ENCODE results near the gene CRB1.
A peak's percentile ranks its signal among the peaks of the same experiment; 100 is the strongest.
"Not testable (repeated sequence)": the region's sequence is repeated elsewhere in the genome, so short reads cannot be mapped to it uniquely, and the experiment has no call there.

The CRB1 gene

GRCh38 chr1:197393105-197393504 lies 125.1 kb downstream of the CRB1 start:
- FAIRE-seq (no peak), DNase-seq (ENCODE audit: insufficient read length, low spot score) (no peak)
- TF ChIP-seq CTCF (IDR thresholded peaks at IDR 0.05; ENCODE audit: insufficient read depth, missing control alignments) = no peak

- FAIRE-seq = no peak
- no peak for TF ChIP-seq CTCF (IDR thresholded peaks at IDR 0.05; ENCODE audit: insufficient read depth, missing control alignments)
- no peak for DNase-seq (ENCODE audit: insufficient read length, low spot score)
Measured at GRCh38 chr1:197393772-197394171, 125.7 kb downstream of the CRB1 start.

- no peak for TF ChIP-seq CTCF (IDR thresholded peaks at IDR 0.05; ENCODE audit: insufficient read depth, missing control alignments)
- FAIRE-seq = peak; percentile 84
- no peak for DNase-seq (ENCODE audit: insufficient read length, low spot score)
Measured at GRCh38 chr1:197394831-197395608, 127.0 kb downstream of the CRB1 start.

GRCh38 chr1:197397895-197398294 lies 129.8 kb downstream of the CRB1 start:
- DNase-seq (ENCODE audit: insufficient read length, low spot score) = no peak
- FAIRE-seq = peak; percentile 29
- no peak for TF ChIP-seq CTCF (IDR thresholded peaks at IDR 0.05; ENCODE audit: insufficient read depth, missing control alignments)

GRCh38 chr1:197399755-197400521 lies 131.9 kb downstream of the CRB1 start:
- DNase-seq (ENCODE audit: insufficient read length, low spot score) (no peak), FAIRE-seq (peak; percentile 97)
- TF ChIP-seq CTCF (IDR thresholded peaks at IDR 0.05; ENCODE audit: insufficient read depth, missing control alignments) = peak; percentile 91

- TF ChIP-seq CTCF (IDR thresholded peaks at IDR 0.05; ENCODE audit: insufficient read depth, missing control alignments) = no peak
- DNase-seq (ENCODE audit: insufficient read length, low spot score) = no peak
- peak; percentile 16 for FAIRE-seq
Measured at GRCh38 chr1:197400522-197400902, 132.5 kb downstream of the CRB1 start.

GRCh38 chr1:197402189-197402588 lies 134.1 kb downstream of the CRB1 start:
- no peak for DNase-seq (ENCODE audit: insufficient read length, low spot score)
- TF ChIP-seq CTCF (IDR thresholded peaks at IDR 0.05; ENCODE audit: insufficient read depth, missing control alignments) = no peak
- no peak for FAIRE-seq

GRCh38 chr1:197404774-197405173 lies 136.7 kb downstream of the CRB1 start:
- not testable (repeated sequence) for FAIRE-seq

GRCh38 chr1:197405614-197406013 lies 137.6 kb downstream of the CRB1 start:
- DNase-seq (ENCODE audit: insufficient read length, low spot score); FAIRE-seq: not testable (repeated sequence)

More at GRCh38 chr1:197404774-197405173, 136.7 kb downstream of the CRB1 start:
- DNase-seq (ENCODE audit: insufficient read length, low spot score) = not testable (repeated sequence)

Data from D721Med (cell line).